Suprapubic skin (tissue), 4 donors: ENCODE results near the gene KCNK4. TPM values are rescaled to one million over a fixed set of nuclear protein-coding genes. Genes with fewer than 3 reads are reported as not detected.
"Not testable (repeated sequence)": the region's sequence is repeated elsewhere in the genome, so short reads cannot be mapped to it uniquely, and the experiment has no call there.

Experiments
- DNase-seq, 2 donors: peaks; one replicate each; pipeline ENCODE4 v3.0.0-alpha.2; 2019; ENCODE audit warnings: low spot score in 2 of 2
- H3K27ac ChIP-seq: fragments of 200-600 bp; sonication (generic); one replicate; pipeline ENCODE4 v1.5.1; 2019
- H3K27me3 ChIP-seq: fragments of 200-600 bp; sonication (generic); one replicate; pipeline ENCODE4 v1.5.1; 2019
- H3K36me3 ChIP-seq: fragments of 200-600 bp; sonication (generic); one replicate; pipeline ENCODE4 v1.5.1; 2019
- H3K4me1 ChIP-seq: fragments of 200-600 bp; sonication (generic); one replicate; pipeline ENCODE4 v1.5.1; 2019
- H3K4me3 ChIP-seq: fragments of 200-600 bp; sonication (generic); one replicate; pipeline ENCODE4 v1.5.1; 2019; ENCODE audit warnings: mild to moderate bottlenecking
- H3K9me3 ChIP-seq: fragments of 200-600 bp; sonication (generic); one replicate; pipeline ENCODE4 v1.5.1; 2019
- EP300 ChIP-seq: sonication (generic); formaldehyde crosslinking; IDR thresholded peaks from one replicate; pipeline ENCODE4 v1.6.1; 2017; ENCODE audit warnings: antibody characterized with exemption
- POLR2A ChIP-seq, 2 donors: fragments of 450-650 bp; IDR thresholded peaks; one replicate each; pipeline ENCODE4 v1.6.1; 2017; ENCODE audit warnings: antibody characterized with exemption in 2 of 2, mild to moderate bottlenecking in 2 of 2, moderate library complexity in 2 of 2
- POLR2AphosphoS5 ChIP-seq, 3 donors: sonication (generic); formaldehyde crosslinking; IDR thresholded peaks; one replicate each; pipeline ENCODE4 v1.6.1; 2017; ENCODE audit warnings: antibody characterized with exemption in 3 of 3
- WGBS: methylation state at CpG from one replicate; pipeline ENCODE4 v1.1.5; 2018; 5-methylcytosine and 5-hydroxymethylcytosine counted together
- total RNA-seq, 4 donors: library from RNA; depleted of rRNA; stranded (reverse); fragments of >200 nt; gene quantifications; one replicate each; pipeline ENCODE4 v1.1.0, GENCODE V29; 2016
- TF ChIP-seq, protein P1 (sequence below), 2 donors: fragments of 200-600 bp in 1 of 2; fragments of 450-650 bp in 1 of 2; sonication (generic) in 1 of 2; IDR thresholded peaks; one replicate each; pipeline ENCODE4 v1.5.1; 2016 to 2019; ENCODE audit warnings: antibody characterized with exemption in 2 of 2, mild to moderate bottlenecking in 1 of 2, moderate library complexity in 1 of 2

Gene KCNK4
- total RNA-seq, 4 donors from 2014 or later = not detected

DNA sequence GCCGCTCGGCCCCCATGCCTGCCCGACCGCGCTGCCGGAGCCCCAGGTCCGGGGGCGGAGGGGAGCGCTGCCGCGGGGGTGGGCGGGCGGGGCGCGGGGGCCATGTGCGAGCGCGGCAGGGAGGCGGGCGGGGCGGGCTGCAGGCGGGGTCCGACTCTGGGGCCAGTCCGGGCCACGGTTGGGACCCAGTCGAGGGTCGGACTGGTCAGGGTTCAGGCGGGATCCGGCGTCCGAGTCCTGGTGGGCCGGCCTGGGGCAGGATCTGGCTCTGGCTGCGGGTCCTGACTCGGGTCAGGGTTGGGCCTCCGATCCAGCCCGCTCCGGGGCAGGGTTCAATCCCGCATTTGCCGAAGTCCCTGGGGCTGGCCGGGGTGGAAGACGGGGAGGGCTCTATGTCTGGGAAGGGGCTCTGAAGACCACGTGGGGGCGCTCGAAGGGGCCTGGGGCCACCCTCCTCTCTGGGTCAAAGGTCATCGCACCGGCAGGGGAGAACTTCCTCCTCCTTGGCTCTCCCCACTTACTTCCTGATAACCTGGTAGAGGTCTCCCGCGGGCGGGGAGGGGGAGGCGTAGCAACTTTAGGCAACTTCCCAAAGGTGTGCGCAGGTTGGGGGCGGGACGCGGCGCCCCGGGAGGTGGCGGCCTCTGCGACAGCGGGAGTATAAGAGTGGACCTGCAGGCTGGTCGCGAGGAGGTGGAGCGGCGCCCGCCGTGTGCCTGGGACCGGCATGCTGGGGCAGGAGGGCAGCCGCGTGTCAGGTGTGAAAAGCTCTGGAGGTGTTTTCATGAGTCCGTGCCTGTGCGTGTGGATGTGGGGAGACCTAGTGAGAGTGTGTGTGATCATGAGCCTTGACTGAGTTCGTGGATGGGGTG lies 14.8 kb downstream of the KCNK4 start:
- no peaks in the 10 kb centered on the region for H3K9me3 ChIP-seq
- 2% methylated on average over 33 of the region's 71 CpGs for WGBS
- peaks cover 40% of the 10 kb centered on the region for H3K4me1 ChIP-seq
- TF ChIP-seq POLR2AphosphoS5 (IDR thresholded peaks at IDR 0.05) (no peak), POLR2A (IDR thresholded peaks at IDR 0.05) (no peak), EP300 (no peak)
- TF ChIP-seq, protein P1, sequence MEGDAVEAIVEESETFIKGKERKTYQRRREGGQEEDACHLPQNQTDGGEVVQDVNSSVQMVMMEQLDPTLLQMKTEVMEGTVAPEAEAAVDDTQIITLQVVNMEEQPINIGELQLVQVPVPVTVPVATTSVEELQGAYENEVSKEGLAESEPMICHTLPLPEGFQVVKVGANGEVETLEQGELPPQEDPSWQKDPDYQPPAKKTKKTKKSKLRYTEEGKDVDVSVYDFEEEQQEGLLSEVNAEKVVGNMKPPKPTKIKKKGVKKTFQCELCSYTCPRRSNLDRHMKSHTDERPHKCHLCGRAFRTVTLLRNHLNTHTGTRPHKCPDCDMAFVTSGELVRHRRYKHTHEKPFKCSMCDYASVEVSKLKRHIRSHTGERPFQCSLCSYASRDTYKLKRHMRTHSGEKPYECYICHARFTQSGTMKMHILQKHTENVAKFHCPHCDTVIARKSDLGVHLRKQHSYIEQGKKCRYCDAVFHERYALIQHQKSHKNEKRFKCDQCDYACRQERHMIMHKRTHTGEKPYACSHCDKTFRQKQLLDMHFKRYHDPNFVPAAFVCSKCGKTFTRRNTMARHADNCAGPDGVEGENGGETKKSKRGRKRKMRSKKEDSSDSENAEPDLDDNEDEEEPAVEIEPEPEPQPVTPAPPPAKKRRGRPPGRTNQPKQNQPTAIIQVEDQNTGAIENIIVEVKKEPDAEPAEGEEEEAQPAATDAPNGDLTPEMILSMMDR (IDR thresholded peaks at IDR 0.05) = peak in 1 of 2 donors; percentile 7
- peak overlapping the region; percentile 96 for H3K27ac ChIP-seq
- DNase-seq = peak in 1 of 2 donors; percentile 84
- H3K27me3 ChIP-seq = peaks cover under 1% of the 10 kb centered on the region
- peak overlapping the region; percentile 84 for H3K4me3 ChIP-seq
- H3K36me3 ChIP-seq = no peaks in the 10 kb centered on the region

DNA sequence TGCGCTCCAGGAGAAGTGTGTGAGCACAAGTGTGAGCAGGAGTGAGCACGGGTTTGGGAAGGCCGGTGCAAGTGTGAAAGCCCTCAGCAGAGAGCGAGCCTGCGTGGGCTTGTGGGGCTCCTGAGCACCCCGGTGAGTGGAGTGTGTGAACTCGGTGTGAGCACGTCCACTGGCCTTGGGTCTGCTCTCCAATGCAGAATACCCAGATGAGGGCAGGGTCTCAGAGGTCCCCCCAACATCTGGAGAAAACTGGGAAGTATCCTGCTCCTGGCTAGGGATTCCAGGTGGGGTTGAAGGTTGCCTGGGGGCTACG lies 15.4 kb downstream of the KCNK4 start:
- no peaks in the 10 kb centered on the region for H3K36me3 ChIP-seq
- DNase-seq = no peak
- peak overlapping the region; percentile 96 for H3K27ac ChIP-seq
- H3K4me1 ChIP-seq = peaks cover 39% of the 10 kb centered on the region
- no peaks in the 10 kb centered on the region for H3K9me3 ChIP-seq
- H3K27me3 ChIP-seq = no peaks in the 10 kb centered on the region
- WGBS = 23% methylated on average over 6 of the region's 9 CpGs
- peak overlapping the region; percentile 84 for H3K4me3 ChIP-seq
- TF ChIP-seq, protein P1 (IDR thresholded peaks at IDR 0.05) = no peak
- TF ChIP-seq POLR2A (IDR thresholded peaks at IDR 0.05) (no peak), POLR2AphosphoS5 (IDR thresholded peaks at IDR 0.05) (no peak), EP300 (no peak)

DNA sequence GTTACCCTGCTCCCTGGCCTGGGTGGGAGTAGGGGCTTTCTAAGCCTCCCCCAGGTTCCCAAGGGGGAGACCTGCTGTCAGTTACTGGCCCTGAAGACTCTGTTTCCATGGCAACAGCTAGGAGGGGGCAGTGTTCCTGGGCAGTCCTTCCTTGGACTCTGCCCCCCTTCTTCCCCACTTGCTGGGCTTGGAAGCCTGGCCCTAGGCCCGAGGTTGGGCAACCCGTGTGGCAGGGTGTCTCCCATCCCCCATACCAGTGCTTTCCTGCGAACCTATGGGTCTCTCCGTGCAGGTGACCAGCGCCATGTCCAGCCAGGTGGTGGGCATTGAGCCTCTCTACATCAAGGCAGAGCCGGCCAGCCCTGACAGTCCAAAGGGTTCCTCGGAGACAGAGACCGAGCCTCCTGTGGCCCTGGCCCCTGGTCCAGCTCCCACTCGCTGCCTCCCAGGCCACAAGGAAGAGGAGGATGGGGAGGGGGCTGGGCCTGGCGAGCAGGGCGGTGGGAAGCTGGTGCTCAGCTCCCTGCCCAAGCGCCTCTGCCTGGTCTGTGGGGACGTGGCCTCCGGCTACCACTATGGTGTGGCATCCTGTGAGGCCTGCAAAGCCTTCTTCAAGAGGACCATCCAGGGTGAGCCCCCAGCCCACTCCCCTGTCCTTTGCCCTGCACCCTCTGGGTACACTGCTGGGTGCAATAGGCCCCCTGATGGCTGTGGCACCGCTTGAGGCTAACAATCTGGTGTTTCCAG lies 15.9 kb downstream of the KCNK4 start:
- WGBS = no CpG with 5 or more reads among the region's 15 CpGs
- Histone ChIP-seq H3K27ac (peak overlapping the region; percentile 96), H3K36me3 (no peaks in the 10 kb centered on the region), H3K4me3 (peak overlapping the region; percentile 84), H3K9me3 (no peaks in the 10 kb centered on the region), H3K4me1 (peaks cover 40% of the 10 kb centered on the region), H3K27me3 (no peaks in the 10 kb centered on the region)
- DNase-seq = no peak
- no peak for TF ChIP-seq EP300
- TF ChIP-seq POLR2A (IDR thresholded peaks at IDR 0.05) = no peak
- no peak for TF ChIP-seq POLR2AphosphoS5 (IDR thresholded peaks at IDR 0.05)
- TF ChIP-seq, protein P1 (IDR thresholded peaks at IDR 0.05) = no peak

DNA sequence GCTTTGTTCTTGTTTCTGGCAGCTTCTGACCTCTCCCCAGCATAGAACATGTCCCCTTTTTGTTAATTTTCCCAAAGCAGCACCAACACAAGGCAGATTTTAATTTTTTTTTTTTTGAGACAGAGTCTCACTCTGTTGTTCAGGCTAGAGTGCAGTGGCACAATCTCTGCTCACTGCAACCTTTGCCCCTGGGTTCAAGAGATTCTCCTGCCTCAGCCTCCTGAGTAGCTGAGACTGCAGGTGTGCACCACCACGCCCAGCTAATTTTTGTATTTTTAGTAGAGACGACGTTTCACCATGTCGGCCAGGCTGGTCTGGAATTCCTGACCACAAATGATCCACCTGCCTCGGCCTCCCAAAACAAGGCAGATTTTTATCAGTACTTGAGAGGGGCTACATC lies 16.7 kb downstream of the KCNK4 start:
- peaks cover 47% of the 10 kb centered on the region for H3K4me1 ChIP-seq
- H3K27ac ChIP-seq, H3K9me3 ChIP-seq, H3K36me3 ChIP-seq, H3K27me3 ChIP-seq, DNase-seq, H3K4me3 ChIP-seq: not testable (repeated sequence)
- WGBS = 88% methylated on average over 5 of the region's 5 CpGs

DNA sequence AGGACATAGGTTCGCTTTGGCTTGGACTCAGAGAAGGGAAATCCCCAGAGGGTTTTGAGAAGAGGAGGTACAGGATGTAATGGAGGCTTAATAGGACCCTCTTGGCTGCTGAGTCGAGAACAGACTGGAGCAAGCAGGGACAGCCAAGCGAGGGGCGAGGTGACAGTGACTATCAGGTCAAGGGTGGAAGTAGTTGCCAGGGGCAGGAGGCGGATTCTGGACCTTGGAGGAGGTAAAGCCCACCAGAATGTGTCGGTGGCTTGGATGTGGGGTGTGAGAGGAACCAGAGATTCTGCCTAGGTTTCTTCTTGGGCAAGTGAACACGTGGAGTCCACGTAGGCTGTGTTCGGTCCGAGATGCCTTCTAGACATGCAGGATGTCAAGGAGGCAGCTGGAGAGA lies 21.8 kb downstream of the KCNK4 start:
- 74% methylated on average over 10 of the region's 10 CpGs for WGBS
- H3K36me3 ChIP-seq = peaks cover 22% of the 10 kb centered on the region

More for the DNA sequence above, 21.8 kb downstream of the KCNK4 start:
- TF ChIP-seq POLR2AphosphoS5 (IDR thresholded peaks at IDR 0.05) = no peak
- no peak for TF ChIP-seq EP300
- TF ChIP-seq, protein P1 (IDR thresholded peaks at IDR 0.05) = no peak
- TF ChIP-seq POLR2A (IDR thresholded peaks at IDR 0.05) = no peak
- no peaks in the 10 kb centered on the region for H3K9me3 ChIP-seq
- H3K27me3 ChIP-seq = no peaks in the 10 kb centered on the region
- DNase-seq = no peak
- H3K27ac ChIP-seq = peak overlapping the region; percentile 50
- H3K4me3 ChIP-seq = no peak overlapping the region
- peaks cover 49% of the 10 kb centered on the region for H3K4me1 ChIP-seq
